Measurements from ENCODE around the gene SUFU.
"Not testable (repeated sequence)": the region's sequence is repeated elsewhere in the genome, so short reads cannot be mapped to it uniquely, and the experiment has no call there.

The SUFU gene

GRCh38 chr10:102652170-102652916 is 148.6 kb downstream of the SUFU start:
- DNase-seq (ENCODE audit: low spot score): no peak

- no peak for DNase-seq (ENCODE audit: low spot score)
Measured at GRCh38 chr10:102653060-102653459, 149.3 kb downstream of the SUFU start.

GRCh38 chr10:102654566-102654965 is 150.8 kb downstream of the SUFU start:
- no peak for DNase-seq (ENCODE audit: low spot score)

- DNase-seq (ENCODE audit: low spot score): no peak
Measured at GRCh38 chr10:102654969-102655368, 151.2 kb downstream of the SUFU start.

- no peak for DNase-seq (ENCODE audit: low spot score)
Measured at GRCh38 chr10:102656026-102656425, 152.3 kb downstream of the SUFU start.

- DNase-seq (ENCODE audit: low spot score): no peak
Measured at GRCh38 chr10:102656791-102657371, 153.1 kb downstream of the SUFU start.

- no peak for DNase-seq (ENCODE audit: low spot score)
Measured at GRCh38 chr10:102657451-102657850, 153.7 kb downstream of the SUFU start.

- DNase-seq (ENCODE audit: low spot score): no peak
Measured at GRCh38 chr10:102657984-102658724, 154.4 kb downstream of the SUFU start.

- DNase-seq (ENCODE audit: low spot score): no peak
Measured at GRCh38 chr10:102658802-102659201, 155.0 kb downstream of the SUFU start.

- no peak for DNase-seq (ENCODE audit: low spot score)
Measured at GRCh38 chr10:102660888-102661657, 157.3 kb downstream of the SUFU start.

- no peak for DNase-seq (ENCODE audit: low spot score)
Measured at GRCh38 chr10:102661658-102662028, 157.9 kb downstream of the SUFU start.

GRCh38 chr10:102665904-102666509 is 162.2 kb downstream of the SUFU start:
- DNase-seq (ENCODE audit: low spot score): no peak

- DNase-seq (ENCODE audit: low spot score): not testable (repeated sequence)
Measured at GRCh38 chr10:102667411-102667810, 163.6 kb downstream of the SUFU start.

- DNase-seq (ENCODE audit: low spot score): no peak
Measured at GRCh38 chr10:102668326-102669107, 164.7 kb downstream of the SUFU start.

- no peak for DNase-seq (ENCODE audit: low spot score)
Measured at GRCh38 chr10:102669206-102670064, 165.7 kb downstream of the SUFU start.

- no peak for DNase-seq (ENCODE audit: low spot score)
Measured at GRCh38 chr10:102670065-102670670, 166.4 kb downstream of the SUFU start.

- no peak for DNase-seq (ENCODE audit: low spot score)
Measured at GRCh38 chr10:102670871-102671434, 167.2 kb downstream of the SUFU start.

- no peak for DNase-seq (ENCODE audit: low spot score)
Measured at GRCh38 chr10:102673236-102673818, 169.6 kb downstream of the SUFU start.

All from ecto neural progenitor cell (in vitro differentiated cells).